T-helper 1 cell treated with Interleukin-12 subunit alpha and Interleukin-12 subunit beta and Interleukin-4 antibody, amounts not matched to agents 30 ng/mL and 1 ng/mL, for 36 hours (primary cell): ENCODE measurements around the gene TMEM35B. TPM values are rescaled to one million over a fixed set of nuclear protein-coding genes. Genes with fewer than 3 reads are reported as not detected.
"Not testable (repeated sequence)": the region's sequence is repeated elsewhere in the genome, so short reads cannot be mapped to it uniquely, and the experiment has no call there.

Experiments used
- intact Hi-C: fragments of 100-400 bp; cut with micrococcal nuclease; formaldehyde crosslinking; loops from one replicate; pipeline ENCODE4 v1.15.1; 2024
- total RNA-seq: library from RNA; stranded (reverse); gene quantifications from 2 replicates; pipeline ENCODE4 v1.2.3, GENCODE V29; 2022

TMEM35B gene
- total RNA-seq, 1 donor from 2014 or later: 35.1 TPM

DNA sequence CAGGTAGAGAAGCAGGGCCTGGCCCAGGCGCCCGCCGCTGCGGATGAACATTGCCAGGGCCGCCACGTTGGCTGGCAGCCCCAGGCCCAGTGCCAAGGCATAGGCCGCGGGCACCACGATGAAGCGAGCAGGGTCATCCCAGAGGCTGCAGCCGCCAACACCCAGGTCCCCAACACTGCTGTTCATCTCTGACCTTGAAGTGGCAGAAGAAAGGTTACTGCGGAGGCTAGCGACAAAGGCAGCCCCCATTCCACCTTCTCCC is 8.0 kb downstream of the TMEM35B start:
- intact Hi-C loops: no loop called here

DNA sequence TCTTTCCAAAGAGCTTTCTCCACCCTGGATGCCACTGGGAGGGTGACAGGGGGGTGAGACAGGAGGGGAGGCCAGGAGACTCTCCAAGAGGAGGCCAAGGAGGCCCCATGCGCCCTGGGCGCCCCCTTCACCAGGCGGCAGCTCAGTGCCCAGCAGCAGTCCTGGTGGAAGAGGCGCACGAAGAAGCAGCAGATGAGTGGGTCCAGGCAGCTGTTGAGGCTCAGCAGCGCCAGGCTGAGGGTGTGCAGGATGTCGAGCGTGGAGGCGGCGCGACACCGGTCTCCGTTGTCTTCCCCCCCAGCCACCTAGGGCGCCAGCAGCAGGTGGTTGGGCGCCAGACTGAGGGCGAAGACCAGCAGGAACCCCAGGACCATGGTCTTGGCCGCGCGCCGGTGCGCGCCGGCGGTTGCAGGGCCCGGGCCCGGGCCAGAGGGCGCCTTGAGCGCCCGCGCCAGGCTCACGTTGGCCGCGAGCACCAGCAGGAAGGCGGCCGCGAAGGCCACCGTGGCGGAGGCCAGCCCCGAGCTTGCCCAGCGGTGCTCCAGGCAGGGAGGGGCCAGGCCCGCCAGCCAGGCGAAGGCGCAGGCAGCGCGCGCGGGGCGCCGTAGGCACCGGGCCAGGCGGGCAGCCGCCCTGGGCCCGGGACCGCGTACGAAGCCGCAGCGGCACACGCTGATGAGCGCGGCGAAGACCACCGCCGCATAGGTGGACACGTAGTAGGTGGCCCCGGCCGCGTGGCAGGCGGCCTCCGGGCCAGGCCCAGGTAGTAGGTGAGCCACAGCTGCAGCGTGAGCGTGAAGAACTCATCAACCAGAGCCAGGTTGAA is 8.6 kb downstream of the TMEM35B start:
- intact Hi-C loops: no loop called here

DNA sequence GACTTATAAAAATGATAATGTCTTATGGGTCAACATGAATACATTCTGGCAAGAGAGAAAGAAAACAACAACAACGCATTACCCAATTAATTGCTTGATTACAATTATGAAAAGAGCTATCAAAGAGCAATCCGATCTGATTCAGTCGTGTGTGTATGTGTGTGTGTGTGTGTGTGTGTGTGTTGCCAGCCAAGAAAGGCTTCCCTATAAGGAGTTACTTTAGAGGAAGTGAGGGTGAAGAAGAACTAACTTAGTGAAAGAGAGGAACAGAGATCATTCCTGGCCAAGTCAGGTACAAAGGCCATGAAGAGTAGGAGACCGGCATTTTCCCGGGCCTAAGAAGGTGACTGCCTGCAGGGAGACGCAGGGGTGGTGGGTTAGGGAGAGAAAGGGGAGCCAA is 9.4 kb downstream of the TMEM35B start:
- intact Hi-C loops: no loop called here

DNA sequence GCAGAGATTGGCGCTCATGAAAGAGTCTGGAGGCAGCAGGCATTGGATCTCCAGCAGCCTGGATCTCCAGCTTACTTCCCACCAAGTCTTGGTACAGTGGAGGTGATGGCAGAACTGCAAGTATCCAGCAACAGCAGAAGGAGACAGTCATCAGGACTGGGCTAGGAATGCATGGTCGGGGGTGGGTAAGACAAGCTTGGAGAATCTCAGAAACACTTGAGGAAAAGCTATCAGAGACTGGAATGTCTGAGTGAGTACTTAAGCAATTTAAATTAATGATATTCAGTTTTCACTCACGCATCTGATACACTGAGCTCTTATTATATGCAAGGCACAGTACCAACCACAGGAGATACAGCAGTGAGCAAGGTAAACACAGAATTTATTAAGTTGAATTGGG is 9.8 kb downstream of the TMEM35B start:
- intact Hi-C loops: no loop called here

DNA sequence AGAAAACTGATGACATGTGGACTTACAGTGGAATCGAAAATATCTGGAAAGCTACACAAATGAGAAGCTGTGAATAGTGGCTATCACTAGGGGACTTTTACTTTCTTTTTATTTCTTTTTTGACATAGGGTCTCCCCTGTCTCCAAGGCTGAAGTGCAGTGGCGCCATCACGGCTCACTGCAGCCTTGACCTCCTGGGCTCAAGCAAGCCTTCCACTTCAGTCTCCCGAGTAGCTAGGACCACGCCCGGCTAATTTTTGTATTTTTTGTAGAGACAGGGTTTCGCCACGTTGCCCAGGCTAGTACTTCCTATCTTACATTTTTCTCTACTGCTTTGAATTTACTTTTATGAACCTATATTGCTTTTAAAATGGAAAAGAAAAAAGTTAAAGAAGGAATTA is 10.5 kb downstream of the TMEM35B start:
- intact Hi-C loops: no loop called here

DNA sequence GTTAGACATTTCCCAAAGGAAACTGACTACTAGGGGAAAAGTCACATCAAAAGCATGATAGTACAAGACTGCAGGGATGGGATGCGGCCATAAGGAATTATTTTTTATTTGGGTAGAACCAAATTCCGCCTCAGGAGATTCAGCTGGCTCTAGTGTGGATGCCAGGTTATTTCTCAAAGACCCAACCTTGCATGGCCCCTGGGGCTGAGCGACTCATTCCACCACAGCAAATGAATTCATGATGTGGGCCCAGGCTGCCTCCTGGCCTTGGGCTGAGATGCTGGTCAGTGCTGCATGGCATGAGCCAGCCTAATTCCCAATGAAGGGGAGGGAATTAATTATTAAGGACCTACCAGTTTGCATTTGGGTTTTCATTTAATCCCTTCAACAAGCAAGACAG is 11.8 kb downstream of the TMEM35B start:
- intact Hi-C loops: no loop called here

DNA sequence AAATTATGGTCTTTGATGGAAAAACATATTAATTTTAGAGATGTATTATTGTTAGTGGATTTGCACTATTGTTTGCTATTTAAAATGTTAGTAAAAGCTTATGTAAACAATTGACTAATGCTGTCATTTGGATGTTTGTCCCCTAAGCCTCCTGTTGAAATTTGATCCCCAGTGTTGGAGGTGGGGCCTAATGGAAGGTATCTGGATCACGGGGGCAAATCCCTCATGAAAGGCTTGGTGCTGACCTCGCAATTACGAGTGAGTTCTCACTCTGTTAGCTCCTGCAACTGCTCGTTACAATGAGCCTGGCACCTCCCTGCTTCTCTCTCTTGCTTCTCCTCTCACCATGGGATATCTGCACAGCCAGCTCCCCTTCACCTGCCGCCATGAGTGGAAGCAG is 14.3 kb downstream of the TMEM35B start:
- intact Hi-C loops: no loop called here

DNA sequence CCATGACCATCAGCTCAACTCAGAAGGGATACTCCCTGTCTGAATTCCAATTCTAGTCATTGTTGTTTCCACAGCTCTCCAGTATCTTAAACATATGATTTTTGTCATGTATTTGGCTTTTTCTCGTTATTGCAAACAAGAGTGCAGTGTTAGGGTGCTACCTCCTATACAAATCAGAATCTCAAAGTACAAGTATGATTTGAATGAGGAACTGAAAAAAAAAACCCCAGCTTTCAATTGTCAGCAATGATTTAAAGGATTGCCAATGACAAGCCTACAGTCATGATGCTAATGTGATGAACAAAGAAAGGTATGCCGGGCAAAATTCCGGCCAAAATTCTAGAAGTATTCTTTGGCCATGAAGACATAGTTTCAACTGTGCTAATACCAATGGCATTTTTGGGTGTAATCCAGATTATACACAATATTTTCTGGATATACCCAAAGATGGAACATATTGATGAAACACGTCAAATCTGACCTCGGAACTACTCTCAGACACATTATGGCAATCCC is 14.9 kb downstream of the TMEM35B start:
- intact Hi-C loops: no loop called here

DNA sequence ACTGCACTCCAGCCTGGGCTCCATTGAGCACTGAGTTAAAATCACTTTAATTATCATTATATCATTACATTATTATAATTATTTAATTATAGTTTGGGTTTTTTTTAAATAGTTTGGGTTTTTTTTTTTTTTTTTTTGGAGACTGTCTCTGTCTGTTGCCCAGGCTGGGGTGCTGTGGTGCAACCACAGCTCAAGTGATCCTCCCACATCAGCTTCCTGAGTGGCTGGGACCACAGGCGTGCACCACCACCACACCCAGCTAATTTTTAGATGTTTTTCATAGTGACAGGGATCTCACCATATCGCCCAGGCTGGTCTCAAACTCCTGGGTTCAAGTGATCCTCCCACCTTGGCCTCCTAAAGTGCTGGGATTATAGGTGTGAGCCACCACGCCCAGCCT is 16.9 kb downstream of the TMEM35B start:
- intact Hi-C loops: not testable (repeated sequence)

DNA sequence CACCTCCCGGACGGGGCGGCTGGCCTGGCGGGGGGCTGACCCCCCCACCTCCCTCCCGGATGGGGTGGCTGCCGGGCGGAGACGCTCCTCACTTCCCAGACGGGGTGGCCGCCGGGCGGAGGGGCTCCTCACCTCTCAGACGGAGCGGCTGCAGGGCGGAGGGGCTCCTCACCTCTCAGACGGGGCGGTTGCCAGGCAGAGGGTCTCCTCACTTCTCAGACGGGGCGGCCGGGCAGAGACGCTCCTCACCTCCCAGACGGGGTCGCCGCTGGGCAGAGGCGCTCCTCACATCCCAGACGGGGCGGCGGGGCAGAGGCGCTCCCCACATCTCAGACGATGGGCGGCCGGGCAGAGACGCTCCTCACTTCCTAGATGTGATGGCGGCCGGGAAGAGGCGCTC is 17.5 kb downstream of the TMEM35B start:
- intact Hi-C loops: not testable (repeated sequence)

DNA sequence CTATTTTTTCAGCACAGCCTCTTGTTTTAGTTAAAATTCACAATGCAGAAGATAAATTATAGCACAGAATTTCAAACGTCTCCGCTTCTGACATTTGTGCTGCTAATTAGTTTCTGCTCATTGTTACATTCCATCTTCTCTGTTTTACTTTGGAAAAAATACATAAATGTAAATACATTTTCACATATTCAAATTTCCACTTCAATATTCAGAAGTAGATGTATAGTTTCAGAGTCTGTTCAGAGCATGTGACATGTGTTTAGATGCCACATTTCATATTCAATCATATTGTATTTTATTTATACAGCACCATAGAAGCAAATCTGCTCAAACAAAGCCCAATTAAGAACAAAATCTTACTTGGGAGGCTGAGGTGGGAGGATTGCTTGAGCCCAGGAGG is 19.6 kb downstream of the TMEM35B start:
- intact Hi-C loops: no loop called here

DNA sequence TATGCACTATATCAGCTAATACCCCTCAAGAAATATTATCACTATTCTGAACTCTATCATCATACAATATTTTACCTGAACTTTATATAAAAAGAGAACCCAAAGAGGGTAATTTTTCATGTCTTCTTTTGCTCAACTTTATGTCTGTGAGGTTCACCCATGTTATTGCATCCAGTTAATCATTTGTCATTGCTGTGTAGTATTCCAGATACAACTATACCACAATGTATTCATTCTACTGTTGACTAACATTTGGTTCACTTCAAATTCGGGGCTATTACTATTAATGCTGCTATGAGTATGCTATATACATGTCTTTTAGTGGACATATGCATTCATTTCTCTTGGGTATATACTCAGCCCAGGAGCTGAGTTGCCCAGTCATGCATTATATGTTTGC is 34.7 kb downstream of the TMEM35B start:
- intact Hi-C loops: no loop called here

DNA sequence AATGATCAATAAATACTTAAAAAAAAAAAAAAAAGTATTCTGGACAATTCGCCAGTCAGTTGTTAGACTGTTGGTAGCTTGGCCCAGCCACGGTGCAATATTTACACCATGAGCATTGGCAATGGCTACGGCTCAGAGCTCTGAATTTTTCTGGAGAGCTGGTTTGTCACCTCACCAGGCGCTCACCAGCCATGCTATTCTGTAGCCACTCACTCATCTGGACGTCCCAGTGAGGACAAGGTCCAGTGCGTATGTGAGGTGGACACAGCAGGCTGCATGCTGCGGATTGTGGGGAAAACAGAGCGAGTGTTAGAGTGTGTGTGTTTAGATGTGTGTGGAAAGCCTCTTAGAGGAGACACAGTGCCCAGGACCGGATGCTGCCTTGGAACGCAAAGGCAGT is 36.4 kb downstream of the TMEM35B start:
- intact Hi-C loops: not testable (repeated sequence)

DNA sequence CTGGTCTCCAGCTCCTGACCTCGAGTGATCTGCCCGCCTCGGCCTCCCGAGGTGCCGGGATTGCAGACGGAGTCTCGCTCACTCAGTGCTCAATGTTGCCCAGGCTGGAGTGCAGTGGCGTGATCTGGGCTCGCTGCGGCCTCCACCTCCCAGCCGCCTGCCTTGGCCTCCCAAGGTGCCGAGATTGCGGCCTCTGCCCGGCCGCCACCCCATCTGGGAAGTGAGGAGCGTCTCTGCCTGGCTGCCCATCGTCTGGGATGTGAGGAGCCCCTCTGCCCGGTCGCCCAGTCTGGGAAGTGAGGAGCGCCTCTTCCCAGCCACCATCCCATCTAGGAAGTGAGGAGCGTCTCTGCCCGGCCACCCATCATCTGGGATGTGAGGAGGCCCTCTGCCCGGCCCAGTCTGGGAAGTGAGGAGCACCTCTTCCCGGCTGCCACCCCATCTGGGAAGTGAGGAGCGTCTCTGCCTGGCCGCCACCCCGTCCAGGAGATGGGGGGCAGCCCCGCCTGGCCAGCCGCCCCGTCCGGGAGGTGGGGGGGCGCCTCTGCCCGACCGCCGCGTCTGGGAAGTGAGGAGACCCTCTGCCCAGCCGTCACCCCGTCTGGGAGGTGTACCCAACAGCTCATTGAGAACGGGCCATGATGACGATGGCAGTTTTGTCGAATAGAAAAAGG is 37.4 kb downstream of the TMEM35B start:
- intact Hi-C loops: not testable (repeated sequence)

DNA sequence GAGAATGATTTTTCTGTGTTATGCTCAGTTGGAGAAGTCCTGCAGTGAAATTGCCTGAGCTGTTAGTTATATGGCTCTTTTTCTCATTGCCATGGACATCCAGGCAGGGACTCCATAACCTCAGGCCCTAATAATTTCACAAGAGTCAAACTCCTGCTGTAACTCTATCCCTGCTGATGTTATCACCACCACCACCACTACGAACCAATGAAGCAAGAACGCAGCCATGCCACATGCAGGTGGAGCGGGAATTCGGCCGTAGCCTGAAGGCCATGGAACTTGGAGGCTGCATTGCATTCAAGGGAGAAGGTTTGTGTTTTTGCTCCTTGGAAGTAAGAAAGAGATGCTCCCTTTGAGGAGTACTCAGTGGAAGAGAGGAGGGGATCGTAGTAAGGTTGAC is 38.9 kb downstream of the TMEM35B start:
- intact Hi-C loops: no loop called here

DNA sequence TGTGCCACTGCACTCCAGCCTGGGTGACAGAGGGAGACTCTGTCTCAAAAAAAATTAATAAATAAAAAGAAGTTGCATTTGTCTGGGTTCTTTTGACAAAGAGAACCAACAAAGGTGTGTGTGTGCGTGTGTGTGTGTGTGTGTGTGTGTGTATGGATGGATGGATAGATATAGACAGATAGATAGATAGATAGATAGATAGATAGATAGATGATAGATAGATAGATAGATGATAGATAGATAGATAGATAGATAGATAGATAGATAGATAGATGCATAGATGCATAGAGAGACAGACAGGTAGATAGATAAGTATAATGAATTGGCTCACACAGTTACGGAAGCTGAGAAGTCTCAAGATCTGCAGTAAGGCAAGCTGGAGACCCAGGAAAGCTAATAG is 43.3 kb downstream of the TMEM35B start:
- intact Hi-C loops: not testable (repeated sequence)

Other genes with a start within 250 kb of the TMEM35B start
- gene GJB5, start 230.3 kb downstream of the TMEM35B start, total RNA-seq: not detected in 2 replicates
- not detected in 2 replicates for gene GJB4, start 225.6 kb downstream of the TMEM35B start, total RNA-seq
- gene GJB3, start 204.1 kb downstream of the TMEM35B start, total RNA-seq: not detected in 2 replicates
- 0.25 and 0.46 TPM in 2 replicates for gene GJA4, start 192.3 kb downstream of the TMEM35B start, total RNA-seq
- gene SMIM12, start 125.6 kb downstream of the TMEM35B start, total RNA-seq: 53.1 and 55.5 TPM in 2 replicates
- gene DLGAP3, start 55.7 kb downstream of the TMEM35B start, total RNA-seq: 0.74 and 1.3 TPM in 2 replicates
- gene ZMYM6, start 46.6 kb upstream of the TMEM35B start, total RNA-seq: 28.0 and 33.0 TPM in 2 replicates
- 11.9 and 12.9 TPM in 2 replicates for gene ZMYM1, start 94.0 kb upstream of the TMEM35B start, total RNA-seq
- gene SFPQ, start 207.8 kb upstream of the TMEM35B start, total RNA-seq: 357 and 362 TPM in 2 replicates